PC-3 (cell line): Measurements from ENCODE around the gene PREX1. TPM values are rescaled to one million over a fixed set of nuclear protein-coding genes. Genes with fewer than 3 reads are reported as not detected.

Experiments
- ATAC-seq: fragments of 200-7000 bp; cut with Tn5 transposase; 2 replicates; pipeline ENCODE4 v1.9.1; 2020; ENCODE audit warnings: mild to moderate bottlenecking, moderate library complexity
- BruUV-seq: library from RNA; stranded (reverse); fragments of 400-500 nt; replicated peaks from 2 replicates; lab custom pipeline; 2021; lab: Mats Ljungman, UMichigan
- CTCF ChIA-PET: fragments of 300-600 bp; sonication (Branson Sonifier 250); formaldehyde crosslinking; loops from one replicate; lab custom pipeline; 2022; ENCODE audit warnings: antibody characterized with exemption; lab: Charles Lee
- POLR2A ChIA-PET: fragments of 300-600 bp; sonication (Branson Sonifier 250); formaldehyde crosslinking; loops from one replicate; lab custom pipeline; 2022; ENCODE audit warnings: antibody characterized with exemption; ENCODE audit not compliant: unreplicated experiment; lab: Charles Lee
- DNase-seq: peaks from one replicate; pipeline ENCODE4 v3.0.0-alpha.2; 2015
- H2AFZ ChIP-seq: fragments of 300-600 bp; sonication (generic); 2 replicates; pipeline ENCODE4 v1.6.0; 2016; ENCODE audit warnings: antibody characterized with exemption, low read length
- H3F3A ChIP-seq: fragments of 300-600 bp; sonication (generic); one replicate; pipeline ENCODE4 v1.6.0; 2017; ENCODE audit warnings: antibody characterized with exemption, low read length, control low read depth, mild to moderate bottlenecking; ENCODE audit not compliant: unreplicated experiment
- H3K27ac ChIP-seq: fragments of 300-600 bp; sonication (generic); 2 replicates; pipeline ENCODE4 v1.5.1; 2016; ENCODE audit warnings: mild to moderate bottlenecking, low read length
- H3K27me3 ChIP-seq: fragments of 300-600 bp; sonication (generic); 2 replicates; pipeline ENCODE4 v1.6.1; 2016; ENCODE audit warnings: low read length, mixed read lengths
- H3K36me3 ChIP-seq: fragments of 300-600 bp; sonication (generic); 2 replicates; pipeline ENCODE4 v1.6.1; 2016; ENCODE audit warnings: low read depth, mixed run types, low read length, mixed read lengths
- H3K4me1 ChIP-seq: fragments of 300-600 bp; sonication (generic); 2 replicates; pipeline ENCODE4 v1.5.1; 2016; ENCODE audit warnings: low read length; ENCODE audit not compliant: insufficient read depth
- H3K4me2 ChIP-seq: fragments of 300-600 bp; sonication (generic); 2 replicates; pipeline ENCODE4 v1.6.0; 2016; ENCODE audit warnings: low read length
- H3K4me3 ChIP-seq: fragments of 300-600 bp; sonication (generic); 2 replicates; pipeline ENCODE4 v1.5.1; 2016; ENCODE audit warnings: mild to moderate bottlenecking, low read length, mixed read lengths
- H3K79me2 ChIP-seq: fragments of 300-600 bp; sonication (generic); 2 replicates; pipeline ENCODE4 v1.6.1; 2017; ENCODE audit warnings: low read length, mixed read lengths
- H3K9ac ChIP-seq: fragments of 300-600 bp; sonication (generic); 2 replicates; pipeline ENCODE4 v1.6.0; 2016; ENCODE audit warnings: mild to moderate bottlenecking, low read length
- H3K9me2 ChIP-seq: fragments of 300-600 bp; sonication (generic); replicated peaks from 2 replicates; pipeline ENCODE4 v1.6.1; 2016; ENCODE audit warnings: mixed run types, low read length, mixed read lengths
- H3K9me3 ChIP-seq: fragments of 300-600 bp; sonication (generic); 2 replicates; pipeline ENCODE4 v1.6.1; 2016; ENCODE audit warnings: low read length, mixed read lengths
- H4K20me1 ChIP-seq: fragments of 300-600 bp; sonication (generic); 2 replicates; pipeline ENCODE4 v1.6.1; 2016; ENCODE audit warnings: low read length, mixed read lengths
- EZH2 ChIP-seq: fragments of 300-600 bp; sonication (generic); IDR thresholded peaks from one replicate; pipeline ENCODE4 v1.6.1; 2017; ENCODE audit warnings: antibody characterized with exemption, mild to moderate bottlenecking, low read length; ENCODE audit not compliant: unreplicated experiment
- EZH2phosphoT487 ChIP-seq: fragments of 300-600 bp; sonication (generic); IDR thresholded peaks from 2 replicates; pipeline ENCODE4 v1.6.1; 2018; ENCODE audit warnings: mild to moderate bottlenecking, antibody characterized with exemption, low read length, borderline replicate concordance
- intact Hi-C: fragments of 100-400 bp; cut with micrococcal nuclease; formaldehyde crosslinking; loops from 2 replicates; pipeline ENCODE4 v1.9.0; 2023
- total RNA-seq: library from RNA; depleted of rRNA; stranded (reverse); fragments of >200 nt; gene quantifications from 2 replicates; pipeline ENCODE4 v1.2.3, GENCODE V29; 2014
- TF ChIP-seq, protein P1 (sequence below): fragments of 300-600 bp; sonication (generic); conservative IDR thresholded peaks from 2 replicates; pipeline ENCODE4 v1.5.1; 2017; ENCODE audit warnings: antibody characterized with exemption, low read depth, mild to moderate bottlenecking, low read length

The PREX1 gene
- total RNA-seq, 1 experiment from 2014 or later, result 22.1 TPM

- DNase-seq (no peak), ATAC-seq (no peak)
- H3K9me3 ChIP-seq, result no peaks in the 10 kb centered on the region
- no peaks in the 10 kb centered on the region for H3F3A ChIP-seq
- POLR2A ChIA-PET, result no interaction called here
- no peak for TF ChIP-seq EZH2
- TF ChIP-seq, protein P1, sequence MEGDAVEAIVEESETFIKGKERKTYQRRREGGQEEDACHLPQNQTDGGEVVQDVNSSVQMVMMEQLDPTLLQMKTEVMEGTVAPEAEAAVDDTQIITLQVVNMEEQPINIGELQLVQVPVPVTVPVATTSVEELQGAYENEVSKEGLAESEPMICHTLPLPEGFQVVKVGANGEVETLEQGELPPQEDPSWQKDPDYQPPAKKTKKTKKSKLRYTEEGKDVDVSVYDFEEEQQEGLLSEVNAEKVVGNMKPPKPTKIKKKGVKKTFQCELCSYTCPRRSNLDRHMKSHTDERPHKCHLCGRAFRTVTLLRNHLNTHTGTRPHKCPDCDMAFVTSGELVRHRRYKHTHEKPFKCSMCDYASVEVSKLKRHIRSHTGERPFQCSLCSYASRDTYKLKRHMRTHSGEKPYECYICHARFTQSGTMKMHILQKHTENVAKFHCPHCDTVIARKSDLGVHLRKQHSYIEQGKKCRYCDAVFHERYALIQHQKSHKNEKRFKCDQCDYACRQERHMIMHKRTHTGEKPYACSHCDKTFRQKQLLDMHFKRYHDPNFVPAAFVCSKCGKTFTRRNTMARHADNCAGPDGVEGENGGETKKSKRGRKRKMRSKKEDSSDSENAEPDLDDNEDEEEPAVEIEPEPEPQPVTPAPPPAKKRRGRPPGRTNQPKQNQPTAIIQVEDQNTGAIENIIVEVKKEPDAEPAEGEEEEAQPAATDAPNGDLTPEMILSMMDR, result no peak
- H3K36me3 ChIP-seq, result no peaks in the 10 kb centered on the region
- CTCF ChIA-PET, result no interaction called here
- no peaks in the 10 kb centered on the region for H3K79me2 ChIP-seq
- no peaks in the 10 kb centered on the region for H3K27me3 ChIP-seq
- no peak overlapping the region for H3K9ac ChIP-seq
- BruUV-seq, result no TSS peak
- H3K4me1 ChIP-seq, result peaks cover under 1% of the 10 kb centered on the region; the same call in 1 of the 2 replicates
- no peak overlapping the region for H3K27ac ChIP-seq
- intact Hi-C loops, result no loop called here
- H4K20me1 ChIP-seq, result no peaks in the 10 kb centered on the region
- H3K4me2 ChIP-seq, result no peak overlapping the region
- H3K4me3 ChIP-seq, result no peak overlapping the region
- no peak overlapping the region for H2AFZ ChIP-seq
- no peaks in the 10 kb centered on the region for H3K9me2 ChIP-seq
Observed at GRCh38 chr20:48782901-48783308, 44.9 kb downstream of the PREX1 start.

GRCh38 chr20:48782053-48782452 is 45.7 kb downstream of the PREX1 start:
- Histone ChIP-seq H3K9me3 (no peaks in the 10 kb centered on the region), H3K27ac (no peak overlapping the region), H3K79me2 (no peaks in the 10 kb centered on the region), H3K9ac (no peak overlapping the region), H3K4me3 (no peak overlapping the region), H2AFZ (no peak overlapping the region), H3K4me2 (no peak overlapping the region), H3K4me1 (no peaks in the 10 kb centered on the region), H3K9me2 (no peaks in the 10 kb centered on the region), H3F3A (no peaks in the 10 kb centered on the region), H3K27me3 (no peaks in the 10 kb centered on the region), H3K36me3 (no peaks in the 10 kb centered on the region), H4K20me1 (no peaks in the 10 kb centered on the region)
- ATAC-seq (no peak), DNase-seq (no peak)
- no TSS peak for BruUV-seq
- ChIA-PET POLR2A (no interaction called here), CTCF (no interaction called here)
- TF ChIP-seq, protein P1, result no peak
- no peak for TF ChIP-seq EZH2
- TF ChIP-seq EZH2phosphoT487, result no peak
- intact Hi-C loops, result no loop called here

GRCh38 chr20:48781634-48782033 is 46.2 kb downstream of the PREX1 start:
- Histone ChIP-seq H3K36me3 (no peaks in the 10 kb centered on the region), H3K4me1 (no peaks in the 10 kb centered on the region), H2AFZ (no peak overlapping the region), H4K20me1 (no peaks in the 10 kb centered on the region), H3K9me3 (no peaks in the 10 kb centered on the region), H3K9ac (no peak overlapping the region), H3K27me3 (no peaks in the 10 kb centered on the region), H3K4me3 (no peak overlapping the region), H3K27ac (no peak overlapping the region), H3K9me2 (no peaks in the 10 kb centered on the region), H3K4me2 (no peak overlapping the region), H3K79me2 (no peaks in the 10 kb centered on the region), H3F3A (no peaks in the 10 kb centered on the region)
- intact Hi-C loops, result no loop called here
- ATAC-seq (no peak), DNase-seq (no peak)
- BruUV-seq, result no TSS peak
- ChIA-PET POLR2A (no interaction called here), CTCF (no interaction called here)
- TF ChIP-seq EZH2phosphoT487, result no peak
- no peak for TF ChIP-seq EZH2
- TF ChIP-seq, protein P1, result no peak
